Stimulated activated CD4-positive, alpha-beta T cell treated with anti-CD3 and anti-CD28 coated beads, Interleukin-2, amount 100 ng/mL, for 4 hours (primary cell): Measurements from ENCODE around the gene GALNT2.

Source experiments
- DNase-seq: peaks from one replicate; pipeline ENCODE4 v3.0.0-alpha.2; 2020; ENCODE audit warnings: low read depth

Gene GALNT2

GRCh38 chr1:230147253-230148125 is 80.5 kb downstream of the GALNT2 start:
- no peak for DNase-seq

DNA sequence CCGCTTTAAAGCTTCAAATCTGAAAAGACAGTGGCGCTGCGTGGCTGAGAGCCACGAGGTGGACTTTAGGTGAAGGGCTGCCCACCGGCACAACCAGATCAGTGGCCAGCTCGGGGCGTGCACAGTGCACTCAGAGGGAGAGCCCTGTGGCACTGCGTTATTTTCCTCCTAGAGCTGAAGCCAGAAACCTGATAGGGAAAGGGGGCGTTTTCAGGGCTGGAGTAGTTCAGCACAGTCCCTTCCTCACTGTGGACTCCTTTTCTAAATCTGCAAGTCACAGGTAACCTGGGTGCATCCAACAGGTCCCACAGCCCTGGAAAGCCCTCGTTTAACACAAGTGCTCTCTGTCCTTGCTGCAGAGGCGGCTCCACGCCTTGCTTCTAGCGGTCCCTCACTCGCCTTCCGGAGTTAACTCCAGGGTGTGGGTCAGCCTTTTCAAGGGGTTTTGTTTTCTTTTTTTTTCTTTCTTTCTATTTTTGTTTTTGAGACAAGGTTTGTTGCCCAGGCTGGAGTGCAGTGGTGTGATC is 81.2 kb downstream of the GALNT2 start:
- no peak for DNase-seq

DNA sequence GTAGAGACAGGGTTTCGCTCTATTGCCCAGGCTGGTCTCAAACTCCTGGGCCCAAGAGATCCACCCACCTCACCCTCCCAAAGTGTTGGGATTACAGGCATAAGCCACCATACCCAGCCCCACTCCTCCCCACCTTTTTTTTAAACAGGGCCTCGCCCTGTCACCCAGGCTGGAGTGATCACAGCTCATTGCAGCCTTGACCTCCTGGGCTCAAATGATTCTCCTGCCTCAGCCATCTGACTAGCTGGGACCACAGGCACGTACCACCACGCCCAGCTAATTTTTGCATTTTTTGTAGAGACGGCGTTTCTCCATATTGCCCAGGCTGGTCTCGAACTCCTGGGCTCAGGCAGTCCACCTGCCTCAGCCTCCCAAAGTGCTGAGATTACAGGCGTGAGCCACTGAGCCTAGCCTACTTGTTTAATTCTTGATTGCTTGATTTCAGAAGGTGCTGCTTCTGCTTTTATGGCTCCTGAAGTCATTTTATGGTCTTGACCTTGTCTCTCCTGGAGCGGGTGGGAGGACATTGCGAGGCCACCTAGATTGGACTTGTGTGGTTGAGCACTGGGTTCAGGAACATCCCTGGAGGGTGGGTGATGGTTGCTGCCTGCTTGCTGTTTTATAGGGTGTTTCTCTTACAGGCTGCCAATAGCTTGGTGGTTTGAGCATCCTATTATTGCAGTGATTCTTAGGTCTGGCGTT is 81.9 kb downstream of the GALNT2 start:
- no peak for DNase-seq

DNA sequence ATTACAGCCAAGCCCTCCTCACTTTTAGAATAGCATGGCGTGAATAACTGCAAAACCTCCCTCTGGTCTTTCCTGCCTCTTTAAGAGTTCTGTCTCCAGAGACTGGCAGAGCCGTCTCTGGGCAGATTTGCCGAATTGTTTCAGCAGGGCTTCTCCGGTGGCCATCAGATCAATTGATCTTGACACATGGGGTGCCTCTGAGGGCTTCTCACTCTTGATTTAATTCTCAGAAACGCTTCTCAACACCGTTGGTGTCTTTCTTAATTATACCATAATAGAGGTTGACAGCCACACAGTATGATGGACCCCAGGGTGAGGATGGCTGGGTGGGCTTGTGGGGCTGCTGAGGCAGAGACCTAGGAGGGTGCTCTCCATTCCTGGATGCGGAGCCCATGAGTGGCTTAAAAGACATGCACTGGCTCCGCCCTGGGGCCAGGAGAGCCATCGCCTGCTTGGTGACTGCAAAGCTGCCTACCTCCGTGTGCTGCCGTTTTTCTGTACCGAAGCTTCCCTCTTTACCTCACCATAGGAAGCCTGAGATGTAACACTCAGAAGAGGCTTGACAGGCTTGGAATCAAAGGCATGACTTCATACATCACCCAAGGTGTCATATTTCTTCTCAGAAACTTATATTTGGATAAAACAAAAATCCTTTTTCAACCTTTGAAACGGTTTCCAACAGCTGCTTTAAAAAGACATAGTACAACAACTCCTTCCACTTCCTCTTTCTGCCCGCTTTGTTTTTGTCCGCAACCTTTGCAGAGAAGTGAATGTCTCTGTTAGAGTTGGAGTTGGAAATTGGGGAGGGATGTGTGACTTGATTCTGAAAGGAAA is 82.9 kb downstream of the GALNT2 start:
- DNase-seq, result no peak

DNA sequence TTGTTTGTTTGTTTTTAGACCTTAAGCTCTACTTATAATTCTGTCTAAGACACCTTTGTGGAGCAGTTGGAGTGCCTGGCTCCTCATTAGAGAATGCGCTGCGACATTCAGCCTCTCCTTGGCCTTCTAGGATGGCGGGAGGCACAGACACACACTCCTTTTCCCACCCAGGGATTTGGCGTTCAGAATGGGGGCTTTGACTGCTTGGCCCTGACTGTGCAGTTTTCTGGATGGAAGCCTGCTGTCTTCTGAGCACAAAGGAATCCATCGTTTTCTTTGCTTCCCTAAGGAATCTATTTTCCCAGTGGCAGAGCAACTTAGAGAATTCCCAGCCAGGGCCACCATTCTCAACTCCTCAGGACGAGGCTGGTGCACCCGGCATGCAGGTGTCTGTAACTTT is 83.6 kb downstream of the GALNT2 start:
- DNase-seq, result no peak

- no peak for DNase-seq
Observed at GRCh38 chr1:230151924-230152468, 85.0 kb downstream of the GALNT2 start.

DNA sequence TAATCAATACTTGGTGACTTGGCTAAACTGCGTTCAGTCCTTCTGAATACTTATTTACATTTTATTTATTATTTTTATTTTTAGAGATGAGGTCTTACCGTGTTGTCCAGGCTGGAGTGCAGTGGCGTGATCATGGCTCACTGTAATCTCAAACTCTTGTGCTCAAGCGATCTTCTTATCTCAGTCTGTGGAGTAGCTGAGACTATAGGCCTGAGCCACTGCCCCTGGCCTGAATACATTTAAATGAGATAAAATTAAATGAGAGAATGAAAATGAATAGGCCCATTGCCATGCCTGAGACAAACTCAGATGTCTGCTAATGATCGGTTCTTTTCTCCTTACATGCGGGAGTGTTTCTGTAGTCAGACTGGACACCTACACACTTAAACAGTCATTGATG is 86.0 kb downstream of the GALNT2 start:
- no peak for DNase-seq

DNA sequence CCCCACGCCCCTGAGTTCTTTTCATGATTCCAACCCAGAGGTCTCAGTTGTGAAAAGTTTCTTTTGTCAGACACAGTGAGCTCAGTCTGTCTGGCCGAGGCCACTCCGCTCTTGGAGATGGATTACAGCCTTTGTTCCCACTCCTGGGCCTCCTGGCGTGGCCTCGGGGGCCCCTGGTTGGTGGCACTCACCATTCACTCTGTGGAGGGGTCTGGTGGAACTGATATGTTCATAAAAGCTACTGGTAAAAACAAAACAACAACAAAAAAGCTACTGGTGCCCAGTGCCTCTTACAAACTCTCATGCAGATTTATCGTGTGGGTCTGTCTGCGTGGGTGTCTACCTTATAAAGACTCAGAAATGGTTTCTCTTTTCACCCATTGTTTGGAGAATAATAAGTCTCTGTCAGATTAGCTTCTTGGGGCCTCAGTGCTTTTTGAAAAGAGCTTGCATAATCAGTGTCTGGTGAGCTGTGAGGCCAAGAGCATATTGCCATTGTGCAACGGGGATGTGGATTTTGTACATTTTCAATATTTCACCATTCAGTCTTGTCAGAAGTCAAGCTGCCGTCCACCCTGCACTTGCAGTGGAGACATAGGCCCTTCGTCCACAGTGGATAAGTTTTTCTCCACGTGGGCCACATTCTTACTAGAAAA is 86.7 kb downstream of the GALNT2 start:
- no peak for DNase-seq

DNA sequence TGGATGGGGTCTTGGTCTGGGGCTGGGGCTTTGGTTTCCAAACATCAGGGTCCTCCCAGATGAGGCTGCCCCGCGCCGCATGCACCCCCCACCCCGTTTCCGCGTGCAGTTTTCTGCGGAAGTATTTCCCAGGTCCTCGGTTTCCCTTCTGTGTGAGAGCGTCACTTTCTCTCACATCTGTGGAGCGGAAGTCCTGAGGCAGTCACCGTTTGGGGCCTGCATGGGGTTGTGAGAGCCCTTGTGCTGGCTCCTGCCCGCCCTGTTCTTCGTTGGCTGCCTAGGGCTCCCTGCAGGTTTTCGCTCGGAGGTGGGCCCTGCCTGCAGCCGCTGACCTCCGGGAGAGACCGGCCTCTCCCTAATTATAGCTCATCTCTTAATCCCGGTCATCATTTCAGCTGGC is 88.0 kb downstream of the GALNT2 start:
- no peak for DNase-seq

GRCh38 chr1:230156068-230156467 is 89.0 kb downstream of the GALNT2 start:
- DNase-seq, result no peak

- no peak for DNase-seq
Observed at GRCh38 chr1:230156536-230156935, 89.5 kb downstream of the GALNT2 start.

DNA sequence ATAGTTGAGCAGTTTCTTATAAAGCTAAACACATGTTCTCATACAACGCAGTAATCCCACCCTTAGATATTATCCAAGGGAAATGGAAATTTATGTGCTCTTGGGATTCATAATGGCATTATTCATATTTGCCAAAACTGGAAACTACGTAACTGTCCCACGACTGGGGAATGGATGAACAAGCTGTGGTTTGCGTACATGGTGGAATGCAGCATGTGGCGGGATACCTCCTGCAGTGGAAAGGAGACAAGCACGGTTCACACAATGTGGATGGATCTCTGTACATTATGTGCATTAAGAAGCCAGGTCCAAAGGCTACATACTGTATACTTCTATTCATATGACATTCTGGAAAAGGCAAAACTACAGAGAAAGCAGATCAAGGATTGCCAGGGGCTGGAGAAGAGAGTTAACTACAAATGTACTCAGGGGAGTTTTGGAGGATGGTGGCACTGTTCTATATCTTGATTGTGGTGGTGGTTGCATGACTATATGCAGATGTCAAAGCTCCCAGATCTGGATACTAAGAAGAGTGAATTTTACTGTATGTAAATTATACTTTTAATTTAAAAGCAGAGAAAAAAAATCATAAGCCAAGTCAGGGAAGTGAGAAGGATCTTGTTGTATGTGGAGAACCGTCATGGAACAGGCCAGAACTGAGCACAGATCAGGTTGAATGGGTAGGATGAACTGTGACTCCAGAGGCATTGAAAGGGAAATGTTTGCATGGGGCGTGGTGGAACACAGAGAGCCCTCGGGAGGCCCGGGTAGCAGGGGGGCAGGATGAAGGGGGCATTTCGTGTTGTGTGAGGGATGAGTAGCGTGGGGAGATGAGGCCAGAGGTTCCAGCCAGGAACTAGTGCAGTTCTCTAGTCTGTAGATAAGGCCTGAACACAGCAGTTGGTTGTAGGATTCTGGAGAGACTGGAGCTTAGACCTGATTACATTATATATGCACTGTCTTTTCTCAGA is 90.7 kb downstream of the GALNT2 start:
- no peak for DNase-seq

DNA sequence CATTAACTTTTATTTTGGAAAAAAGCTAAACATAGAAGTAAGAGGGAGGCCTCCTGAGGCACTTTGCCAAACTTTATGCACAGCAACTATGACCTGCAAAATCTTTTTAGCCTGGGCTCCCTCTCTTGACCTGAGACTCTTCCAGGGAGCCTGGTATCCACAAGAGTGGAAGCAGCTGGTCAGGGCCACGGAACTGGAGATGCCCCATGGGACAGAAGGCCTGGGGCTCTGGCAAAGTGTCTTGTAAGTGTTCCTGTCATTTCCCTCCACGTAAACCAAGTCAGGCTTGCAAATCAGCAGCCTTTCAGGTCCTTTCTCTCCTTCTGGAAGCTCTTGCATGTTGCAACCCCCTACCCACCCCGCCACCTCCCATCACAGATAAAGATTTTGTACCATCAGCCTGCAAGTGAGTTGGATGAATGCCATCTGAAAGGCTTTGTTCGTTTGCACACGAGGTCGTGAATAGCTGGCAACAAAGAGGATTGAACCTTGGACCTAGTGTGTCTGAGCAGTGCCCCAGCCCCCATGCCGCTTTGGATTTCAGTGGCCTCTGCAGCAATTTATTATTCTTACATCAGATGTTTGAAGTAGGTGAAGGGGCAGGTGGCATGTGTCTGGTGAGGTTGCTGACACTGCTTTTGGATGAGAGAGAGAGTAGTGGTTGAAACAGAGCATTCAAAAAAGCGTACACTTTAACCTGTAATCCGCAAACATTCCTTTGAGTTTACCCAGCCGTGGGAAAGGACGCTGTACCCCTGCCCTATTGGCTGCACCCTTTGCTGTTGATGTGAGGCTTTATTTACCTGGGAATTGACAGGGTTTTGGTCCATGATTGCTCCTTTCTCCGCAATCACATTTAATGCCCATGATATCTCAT is 91.6 kb downstream of the GALNT2 start:
- DNase-seq, result no peak

- no peak for DNase-seq
Observed at GRCh38 chr1:230159580-230159979, 92.5 kb downstream of the GALNT2 start.

- DNase-seq, result no peak
Observed at GRCh38 chr1:230160957-230161771, 94.1 kb downstream of the GALNT2 start.

DNA sequence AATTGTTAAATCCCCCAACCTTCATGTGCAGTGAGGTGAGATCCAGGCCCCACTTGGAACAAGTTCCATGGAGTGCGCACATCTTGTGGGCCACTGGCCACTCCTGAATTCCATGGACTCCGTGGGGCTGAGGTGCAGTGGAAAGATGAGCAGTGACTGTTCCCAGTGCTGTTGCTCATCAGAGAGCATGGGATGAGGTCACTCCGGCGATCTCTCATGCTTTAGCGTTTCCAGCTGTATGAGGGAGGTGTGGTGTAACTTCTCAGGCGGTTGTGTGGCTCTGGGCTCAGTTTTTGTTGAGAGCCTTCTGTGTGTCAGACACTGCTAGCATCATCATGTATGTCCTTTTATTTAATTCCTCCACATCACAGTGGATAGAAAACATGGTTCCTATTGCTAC is 96.2 kb downstream of the GALNT2 start:
- DNase-seq, result no peak

DNA sequence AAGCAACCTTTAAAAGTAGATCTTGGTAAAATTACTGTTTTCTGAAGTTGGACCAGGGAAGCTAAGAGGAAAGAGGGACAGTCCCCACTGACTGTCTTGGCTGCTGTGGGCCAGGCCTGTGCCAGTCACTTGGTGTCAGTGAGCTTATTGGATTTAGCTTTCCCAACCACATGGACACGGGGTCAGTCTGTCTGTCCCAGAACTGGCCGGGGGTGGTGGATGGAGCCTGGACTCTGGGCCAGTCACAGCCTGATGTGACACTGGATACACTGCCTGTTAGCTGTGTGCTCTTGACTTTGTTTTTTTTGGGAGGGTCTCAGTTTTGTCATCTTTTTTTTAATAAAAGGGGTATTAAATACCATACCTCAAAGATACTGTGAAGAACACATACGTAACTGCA is 96.7 kb downstream of the GALNT2 start:
- no peak for DNase-seq

- no peak for DNase-seq
Observed at GRCh38 chr1:230165536-230165935, 98.5 kb downstream of the GALNT2 start.
